Naive thymus-derived CD8-positive, alpha-beta T cell (primary cell): ENCODE measurements around the gene CYP4V2. TPM values are rescaled to one million over a fixed set of nuclear protein-coding genes. Genes with fewer than 3 reads are reported as not detected.
A peak's percentile ranks its signal among the peaks of the same experiment; 100 is the strongest.

Experiments used
- ATAC-seq, 2 donors: fragments of 150-1000 bp; cut with Tn5 transposase in 1 of 2; sonication (Bioruptor Pico), chemical (Tn5 transposase) in 1 of 2; 1 replicate in 1 of 2; 2 replicates in 1 of 2; pipeline ENCODE4 v1.10.0; 2021; ENCODE audit warnings: mild to moderate bottlenecking in 2 of 2, moderate library complexity in 2 of 2
- POLR2A ChIA-PET: fragments of 350-600 bp; sonication (Branson Sonifier 250); formaldehyde crosslinking; loops from one replicate; lab custom pipeline; 2021; ENCODE audit warnings: antibody characterized with exemption; lab: Charles Lee
- DNase-seq, 10 donors: peaks; one replicate each; pipeline versions ENCODE4 v3.0.0 to v3.0.0-alpha.2; 2020 to 2022
- H3K27ac Mint-ChIP-seq, 10 donors: one replicate each; pipeline ENCODE4 v1.8.0; 2020 to 2022; ENCODE audit warnings: mild to moderate bottlenecking in 10 of 10, mixed read lengths in 10 of 10, moderate library complexity in 4 of 10, inconsistent platforms in 1 of 10
- H3K27me3 Mint-ChIP-seq, 5 donors: one replicate each; pipeline ENCODE4 v1.8.0; 2021 to 2022; ENCODE audit warnings: mixed read lengths in 5 of 5
- H3K36me3 Mint-ChIP-seq, 3 donors: one replicate each; pipeline ENCODE4 v1.8.0; 2020 to 2022; ENCODE audit warnings: mixed read lengths in 3 of 3, mild to moderate bottlenecking in 2 of 3, inconsistent platforms in 1 of 3
- H3K4me1 Mint-ChIP-seq, 4 donors: one replicate each; pipeline ENCODE4 v1.8.0; 2021 to 2022; ENCODE audit warnings: mixed read lengths in 4 of 4
- H3K4me3 Mint-ChIP-seq, 10 donors: one replicate each; pipeline ENCODE4 v1.8.0; 2020 to 2022; ENCODE audit warnings: mild to moderate bottlenecking in 10 of 10, mixed read lengths in 10 of 10, moderate library complexity in 6 of 10, inconsistent platforms in 1 of 10
- H3K9me3 Mint-ChIP-seq, 9 donors: one replicate each; pipeline ENCODE4 v1.8.0; 2020 to 2022; ENCODE audit warnings: mixed read lengths in 9 of 9, mild to moderate bottlenecking in 3 of 9, inconsistent platforms in 1 of 9, moderate library complexity in 1 of 9
- polyA plus RNA-seq, 3 donors: library from polyadenylated mRNA; unstranded; fragments of 300-500 nt; fragmentation: Illumina TruSeq; gene quantifications; one replicate each; pipeline ENCODE4 v1.2.3, GENCODE V29; 2021
- total RNA-seq, 8 experiments: library from RNA in 2 of 8; stranded (reverse) in 2 of 8; gene quantifications; one replicate each; pipeline ENCODE4 v1.2.3 and lab custom pipeline; 2021 to 2026

CYP4V2 gene
- 10 to 100 TPM; 29.4 to 30.3 TPM for total RNA-seq
- 10 to 100 TPM; 19.3 to 28.4 (median 22.9) TPM for polyA plus RNA-seq
- 12.4 to 76.3 (median 29.3) reads per million in 6 experiments for total RNA-seq (lab: John Stamatoyannopoulos, UW)

DNA sequence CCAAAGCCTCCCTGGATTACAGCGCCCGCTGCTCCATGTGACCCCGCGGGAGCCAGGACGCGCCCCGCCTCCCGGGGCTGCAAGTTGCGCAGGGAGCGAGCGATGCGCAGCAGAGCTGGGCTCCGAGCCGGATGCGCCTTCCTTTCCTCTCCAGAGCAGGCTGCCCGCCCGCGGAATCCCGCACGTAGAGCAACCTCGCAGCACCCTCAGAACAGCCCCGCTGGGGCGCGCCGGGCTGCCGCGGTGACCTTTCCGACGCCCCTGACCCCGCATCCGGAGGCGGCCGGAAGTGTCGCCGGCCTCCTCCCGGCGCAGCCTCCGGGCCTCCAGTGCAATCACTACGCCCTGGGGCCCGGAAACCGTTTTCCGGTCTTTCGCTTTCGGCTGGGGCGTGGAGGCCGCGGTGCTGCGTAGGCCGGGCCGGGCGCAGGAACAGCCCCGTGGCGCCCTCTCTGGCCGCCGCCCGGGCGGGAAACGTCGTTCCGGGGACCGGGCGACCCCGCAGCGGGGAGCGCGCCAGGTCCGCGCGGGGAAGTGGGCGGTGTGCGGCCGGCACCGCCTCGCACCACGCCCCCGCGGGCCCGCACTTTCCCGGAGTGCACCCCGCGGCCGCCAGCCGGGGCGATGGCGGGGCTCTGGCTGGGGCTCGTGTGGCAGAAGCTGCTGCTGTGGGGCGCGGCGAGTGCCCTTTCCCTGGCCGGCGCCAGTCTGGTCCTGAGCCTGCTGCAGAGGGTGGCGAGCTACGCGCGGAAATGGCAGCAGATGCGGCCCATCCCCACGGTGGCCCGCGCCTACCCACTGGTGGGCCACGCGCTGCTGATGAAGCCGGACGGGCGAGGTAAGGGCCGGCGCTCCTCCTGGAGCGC, at the start of gene CYP4V2:
Gene CYP4V2, plus strand, starts transcription at position 368 of the 866 bp plus-strand sequence. Its CDS starts 257 bp downstream, at position 625.
- peak; percentile 62 to 92 (median 86) for DNase-seq
- H3K4me1 Mint-ChIP-seq: peaks cover 16 to 58% (median 47%) of the 10 kb centered on the region in 4 donors

DNA sequence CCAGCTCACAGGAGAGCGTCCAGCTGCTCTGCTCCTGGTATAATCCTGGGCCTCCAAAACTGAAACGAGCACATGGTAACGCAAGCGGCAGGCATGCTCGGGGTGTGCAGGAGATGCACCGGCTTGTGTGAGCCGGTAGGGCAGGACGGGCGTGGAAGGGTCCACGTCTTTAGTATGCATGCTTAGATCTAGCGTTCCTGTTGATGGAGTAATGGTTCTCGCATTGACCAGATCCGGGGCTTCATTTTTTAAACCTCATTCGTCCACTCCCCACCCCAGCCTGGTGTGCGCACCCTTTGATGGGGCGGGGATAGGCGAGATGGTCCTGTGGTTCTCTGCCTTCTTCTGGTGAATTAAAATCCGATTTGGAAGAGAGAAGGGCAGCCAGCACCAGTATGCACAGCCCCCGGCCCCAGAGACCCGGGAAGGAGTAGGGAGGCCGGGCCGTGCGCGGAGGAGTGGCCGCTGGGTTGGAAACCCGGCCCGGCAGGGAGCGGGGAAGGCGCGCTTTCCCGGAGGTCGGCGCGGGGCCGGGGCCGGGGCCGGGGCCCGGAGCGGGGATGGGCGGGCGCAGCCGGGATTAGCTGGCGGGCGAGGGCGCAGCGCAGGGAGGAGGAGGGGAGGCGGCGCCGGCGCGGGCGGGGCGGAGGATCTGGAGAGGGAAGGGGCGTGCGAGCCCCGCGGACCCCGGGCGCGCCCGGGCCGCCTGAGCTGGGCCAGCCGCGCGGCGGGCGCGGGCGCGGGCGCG, 47.0 kb upstream of the CYP4V2 start:
- peaks cover 0 to 10% (median 0%) of the 10 kb centered on the region in 3 donors for H3K36me3 Mint-ChIP-seq
- ATAC-seq (peak; percentile 33 to 42), DNase-seq (no peak)
- H3K27me3 Mint-ChIP-seq: peaks cover 26 to 49% (median 34%) of the 10 kb centered on the region in 5 donors
- H3K4me3 Mint-ChIP-seq: peak overlapping the region; percentile 39 to 79 (median 72)
- peaks cover 0 to 18% (median 14%) of the 10 kb centered on the region in 4 donors for H3K4me1 Mint-ChIP-seq
- peak overlapping the region in 1 of 10 donors; percentile 13 for H3K27ac Mint-ChIP-seq
- no peaks in the 10 kb centered on the region for H3K9me3 Mint-ChIP-seq
- POLR2A ChIA-PET: no interaction called here

More for the DNA sequence above, at the start of gene CYP4V2:
- Mint-ChIP-seq H3K27me3 (no peaks in the 10 kb centered on the region), H3K36me3 (peaks cover 4 to 20% (median 9%) of the 10 kb centered on the region in 3 donors), H3K4me3 (peak within 1 kb of the TSS; percentile 87 to 95 (median 92)), H3K27ac (peak within 1 kb of the TSS; percentile 95 to 98 (median 97)), H3K9me3 (no peaks in the 10 kb centered on the region)
- POLR2A ChIA-PET: interaction anchor here (0.6 to 2.7 kb wide), 10 partner anchors 11 to 1366 kb away, joined by 3 to 23 read pairs (median 4); partner anchors contain the start of genes ACSL1 and FAM149A
- peak; percentile 78 to 81 for ATAC-seq

DNA sequence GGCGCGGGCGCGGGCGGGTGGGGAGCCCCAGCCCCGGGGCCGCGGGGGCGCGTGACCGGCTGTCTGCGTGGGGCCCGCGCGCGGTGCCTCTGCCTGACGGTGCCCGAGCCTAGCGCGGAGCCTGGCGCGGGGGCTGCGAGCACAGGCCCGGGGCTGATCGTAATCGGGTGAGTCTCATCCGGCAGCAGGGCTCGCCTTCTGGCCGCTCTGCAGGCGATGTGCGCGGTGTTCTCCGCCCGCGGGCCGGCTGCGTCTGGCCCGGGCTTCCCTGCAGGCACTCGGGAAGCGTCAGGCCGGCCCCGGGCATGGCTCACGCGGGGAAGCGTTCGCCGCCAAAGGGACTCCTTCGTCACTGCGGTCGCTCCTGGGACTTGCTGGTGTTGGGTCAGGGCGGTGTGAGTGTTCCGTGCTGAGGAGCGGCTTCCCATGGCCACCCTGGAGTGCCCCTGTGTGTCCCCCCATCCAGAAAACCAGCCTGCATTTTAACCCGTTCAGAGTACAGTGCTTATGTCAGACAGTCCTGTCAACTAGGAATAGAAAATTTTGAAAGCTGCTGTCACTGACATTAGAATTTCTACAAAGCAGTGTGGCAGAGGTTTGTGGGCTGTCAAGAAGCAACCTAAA, 46.3 kb upstream of the CYP4V2 start:
- Mint-ChIP-seq H3K27me3 (peaks cover 26 to 54% (median 34%) of the 10 kb centered on the region in 5 donors), H3K4me3 (peak overlapping the region; percentile 48 to 77 (median 66)), H3K27ac (no peak overlapping the region), H3K9me3 (no peaks in the 10 kb centered on the region), H3K36me3 (peaks cover 0 to 10% (median 0%) of the 10 kb centered on the region in 3 donors), H3K4me1 (peaks cover 0 to 18% (median 14%) of the 10 kb centered on the region in 4 donors)
- POLR2A ChIA-PET: no interaction called here
- DNase-seq: no peak
- ATAC-seq: peak; percentile 46 to 50

DNA sequence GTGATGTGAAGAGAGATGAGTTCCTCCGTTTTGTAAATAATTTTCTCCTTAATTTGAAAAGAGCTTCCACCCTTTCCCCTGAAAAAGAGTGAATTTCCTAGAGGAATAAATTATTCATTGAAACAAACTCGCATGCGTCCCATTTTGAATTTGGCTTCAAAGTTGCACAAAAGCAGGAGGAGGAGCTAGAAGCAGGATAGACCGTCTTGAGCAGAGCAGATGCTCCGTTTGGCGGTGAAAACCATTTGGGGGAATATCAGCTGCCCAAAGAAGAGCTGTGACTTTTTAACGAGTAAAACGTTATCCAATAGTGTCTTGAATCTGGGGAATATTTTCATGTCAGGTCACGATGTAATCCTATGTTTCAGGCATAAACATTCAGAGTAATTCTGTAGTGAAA, 44.9 kb upstream of the CYP4V2 start:
- ATAC-seq (no peak), DNase-seq (no peak)
- peaks cover 0 to 10% (median 0%) of the 10 kb centered on the region in 3 donors for H3K36me3 Mint-ChIP-seq
- peaks cover 28 to 54% (median 38%) of the 10 kb centered on the region in 5 donors for H3K27me3 Mint-ChIP-seq
- H3K4me3 Mint-ChIP-seq: no peak overlapping the region
- H3K9me3 Mint-ChIP-seq: no peaks in the 10 kb centered on the region
- peak overlapping the region in 1 of 10 donors; percentile 3 for H3K27ac Mint-ChIP-seq
- peaks cover 0 to 18% (median 14%) of the 10 kb centered on the region in 4 donors for H3K4me1 Mint-ChIP-seq
- POLR2A ChIA-PET: no interaction called here

DNA sequence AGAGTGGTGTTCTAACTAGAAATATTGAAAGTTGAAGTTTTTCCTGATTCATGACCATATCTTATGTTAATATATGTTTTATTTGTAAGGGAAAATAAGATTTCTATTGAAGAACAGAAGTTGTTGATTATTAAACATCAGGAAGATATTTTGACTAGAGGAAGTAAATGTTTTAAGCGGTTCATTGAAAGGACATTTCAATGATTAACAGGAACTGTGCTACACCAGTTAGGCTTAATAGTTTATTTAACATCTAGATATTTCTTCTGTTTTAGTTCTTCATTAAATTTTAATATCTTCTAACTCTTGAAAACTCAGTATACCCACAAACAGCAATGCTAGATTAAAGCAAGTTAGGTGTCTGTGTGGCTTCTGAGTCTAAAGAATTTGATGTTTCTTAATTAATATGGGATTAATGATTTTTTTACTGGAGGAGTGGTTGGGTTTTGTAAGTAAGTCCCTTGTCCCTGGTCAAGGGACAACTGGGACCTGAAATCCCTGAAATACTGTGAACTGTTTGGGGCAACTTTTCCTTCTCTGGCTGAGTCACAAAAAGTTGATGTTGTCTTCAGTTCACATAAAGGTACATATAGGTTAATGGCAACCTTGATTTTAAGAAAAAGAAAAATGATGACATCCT, 42.9 kb upstream of the CYP4V2 start:
- ATAC-seq: no peak
- H3K4me3 Mint-ChIP-seq: no peak overlapping the region
- POLR2A ChIA-PET: no interaction called here
- DNase-seq: no peak
- peaks cover 0 to 10% (median 0%) of the 10 kb centered on the region in 3 donors for H3K36me3 Mint-ChIP-seq
- H3K27ac Mint-ChIP-seq: peak overlapping the region in 1 of 10 donors; percentile 65
- peaks cover 26 to 51% (median 38%) of the 10 kb centered on the region in 5 donors for H3K27me3 Mint-ChIP-seq
- no peaks in the 10 kb centered on the region for H3K9me3 Mint-ChIP-seq
- H3K4me1 Mint-ChIP-seq: peaks cover 0 to 18% (median 14%) of the 10 kb centered on the region in 4 donors

DNA sequence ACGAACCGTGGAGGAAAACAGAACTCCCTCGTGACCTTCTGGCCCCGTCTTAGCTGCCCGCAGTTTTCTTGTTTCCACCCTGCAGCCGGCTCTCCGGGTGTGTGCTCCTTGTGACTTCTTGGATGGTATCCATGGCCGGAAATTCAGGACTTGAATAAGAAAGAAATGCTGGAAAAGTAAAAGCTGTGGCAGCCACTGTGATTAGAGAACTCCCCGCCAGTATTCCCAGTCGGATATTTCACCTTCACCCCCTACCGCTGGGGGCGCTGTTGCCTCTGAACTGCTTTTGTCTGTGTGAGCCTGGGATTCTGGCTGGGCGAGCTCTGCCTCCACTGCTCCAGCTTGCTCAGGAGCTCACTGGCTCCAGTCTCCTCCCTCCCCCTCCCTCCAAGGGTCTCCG, 41.5 kb upstream of the CYP4V2 start:
- Mint-ChIP-seq H3K27me3 (peaks cover 20 to 52% (median 39%) of the 10 kb centered on the region in 5 donors), H3K4me3 (no peak overlapping the region), H3K9me3 (no peaks in the 10 kb centered on the region), H3K4me1 (peaks cover 0 to 12% (median 8%) of the 10 kb centered on the region in 4 donors), H3K27ac (no peak overlapping the region), H3K36me3 (peaks cover 0 to 10% (median 0%) of the 10 kb centered on the region in 3 donors)
- DNase-seq (peak in 4 of 10 donors; percentile 13 to 37 (median 17)), ATAC-seq (no peak)
- POLR2A ChIA-PET: no interaction called here

DNA sequence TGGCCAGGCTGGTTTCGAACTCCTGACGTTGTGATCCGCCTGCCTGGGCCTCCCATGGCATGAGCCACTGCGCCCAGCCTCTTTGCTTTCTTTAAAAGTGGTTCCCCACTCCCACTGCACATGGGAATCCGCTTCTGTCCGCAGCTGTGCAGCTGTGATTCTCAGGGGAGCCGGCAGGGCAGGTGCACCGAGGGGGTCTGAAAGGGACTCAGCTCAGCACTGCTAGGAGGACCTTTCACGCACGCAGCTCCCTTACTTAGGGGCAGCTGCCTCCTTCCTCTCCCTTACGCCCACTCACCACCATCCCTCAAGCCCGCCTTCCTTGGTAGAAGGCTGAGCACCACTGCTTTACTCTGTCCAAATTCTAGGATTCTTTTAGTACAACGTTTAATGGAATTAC, 40.4 kb upstream of the CYP4V2 start:
- H3K36me3 Mint-ChIP-seq: peaks cover 0 to 10% (median 0%) of the 10 kb centered on the region in 3 donors
- DNase-seq (no peak), ATAC-seq (no peak)
- POLR2A ChIA-PET: no interaction called here
- H3K27ac Mint-ChIP-seq: no peak overlapping the region
- no peak overlapping the region for H3K4me3 Mint-ChIP-seq
- peaks cover 15 to 45% (median 41%) of the 10 kb centered on the region in 5 donors for H3K27me3 Mint-ChIP-seq
- peaks cover 0 to 5% (median 1%) of the 10 kb centered on the region in 4 donors for H3K4me1 Mint-ChIP-seq
- H3K9me3 Mint-ChIP-seq: no peaks in the 10 kb centered on the region

DNA sequence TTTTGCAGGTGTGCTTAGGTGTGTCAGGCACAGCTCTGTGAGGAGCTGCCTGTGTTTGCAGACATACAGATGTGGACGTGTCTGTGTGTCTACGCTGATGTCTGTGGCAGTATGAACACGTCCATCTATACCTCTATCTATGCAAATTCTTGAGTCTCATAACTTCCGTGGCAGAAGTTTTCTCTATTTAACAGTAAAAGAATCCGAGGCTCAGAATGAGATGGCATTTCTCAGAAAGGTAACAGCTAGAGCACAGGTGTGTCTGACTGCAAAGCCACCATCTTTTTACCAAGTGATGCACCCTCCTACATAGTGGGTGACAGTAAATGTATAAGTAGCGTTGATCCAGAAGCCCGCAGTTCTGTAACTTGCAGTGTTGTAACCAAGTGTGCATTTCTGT, 39.9 kb upstream of the CYP4V2 start:
- Mint-ChIP-seq H3K27ac (no peak overlapping the region), H3K9me3 (no peaks in the 10 kb centered on the region), H3K36me3 (peaks cover 0 to 8% (median 0%) of the 10 kb centered on the region in 3 donors), H3K4me3 (no peak overlapping the region), H3K4me1 (peaks cover 0 to 6% (median under 1%) of the 10 kb centered on the region in 4 donors), H3K27me3 (peaks cover 10 to 40% (median 36%) of the 10 kb centered on the region in 5 donors)
- ATAC-seq (no peak), DNase-seq (no peak)
- POLR2A ChIA-PET: no interaction called here

DNA sequence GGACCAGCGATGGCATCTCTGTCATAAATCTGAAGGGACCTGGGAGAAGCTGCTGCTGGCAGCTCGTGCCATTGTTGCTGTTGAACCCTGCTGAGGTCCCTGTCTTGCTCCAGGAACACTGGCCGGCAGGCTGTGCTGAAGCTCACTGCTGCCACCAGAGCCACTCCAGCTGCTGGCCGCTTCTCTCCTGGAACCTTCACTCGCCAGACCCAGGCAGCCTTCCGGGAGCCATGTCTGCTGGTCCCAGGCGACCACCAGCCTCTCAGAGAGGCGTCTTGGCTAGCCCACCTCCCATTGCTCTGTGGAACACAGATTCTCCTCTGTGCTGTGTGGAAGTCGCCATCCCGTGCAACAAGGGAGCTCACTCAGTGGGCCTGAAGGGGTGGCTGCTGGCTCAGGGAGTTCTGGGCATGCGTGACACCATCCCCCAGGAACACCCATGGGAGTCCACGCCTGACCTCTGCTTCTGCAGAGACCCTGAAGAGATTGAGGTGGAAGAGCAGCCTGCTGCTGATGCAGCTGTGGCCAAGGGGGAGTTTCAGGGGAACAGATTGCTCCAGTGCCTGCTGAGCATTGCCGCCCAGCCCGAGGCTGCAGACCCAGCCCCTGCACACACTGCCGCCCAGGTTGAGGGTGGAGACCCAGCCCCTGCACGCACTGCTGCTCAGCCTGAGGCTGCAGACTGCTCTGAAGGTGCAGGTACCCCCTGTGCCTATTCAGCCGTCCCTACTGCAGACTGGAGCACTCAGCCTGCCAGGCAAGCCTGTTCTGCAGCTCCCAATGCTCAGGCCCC, 33.1 kb upstream of the CYP4V2 start:
- H3K27ac Mint-ChIP-seq: peak overlapping the region in 1 of 10 donors; percentile 45
- peaks cover 0 to 21% (median 12%) of the 10 kb centered on the region in 5 donors for H3K27me3 Mint-ChIP-seq
- peaks cover 0 to 8% (median 5%) of the 10 kb centered on the region in 4 donors for H3K4me1 Mint-ChIP-seq
- no peak overlapping the region for H3K4me3 Mint-ChIP-seq
- DNase-seq (no peak), ATAC-seq (no peak)
- POLR2A ChIA-PET: no interaction called here
- H3K36me3 Mint-ChIP-seq: peaks cover 0 to 4% (median 0%) of the 10 kb centered on the region in 3 donors
- H3K9me3 Mint-ChIP-seq: no peaks in the 10 kb centered on the region

DNA sequence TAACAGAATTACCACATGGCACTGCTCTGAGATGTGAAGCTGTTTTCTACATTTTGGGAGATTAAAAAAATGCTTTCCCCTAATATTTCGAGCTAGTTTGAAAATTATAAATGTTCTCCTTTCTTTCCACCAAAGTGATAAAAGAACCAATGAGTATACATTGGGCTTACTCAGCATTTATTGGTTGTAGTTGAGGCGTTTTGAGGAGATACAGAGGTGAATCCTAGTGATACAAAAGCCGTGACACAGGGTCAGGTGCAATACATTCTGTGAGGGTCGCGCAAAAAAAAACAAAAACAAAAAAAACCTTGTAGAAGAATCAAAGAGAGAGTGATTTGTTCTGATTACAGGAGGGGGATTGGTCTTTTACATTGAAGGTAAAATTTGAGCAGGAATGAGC, 32.4 kb upstream of the CYP4V2 start:
- H3K36me3 Mint-ChIP-seq: peaks cover 0 to 4% (median 0%) of the 10 kb centered on the region in 3 donors
- H3K27ac Mint-ChIP-seq: no peak overlapping the region
- peaks cover 0 to 14% (median 5%) of the 10 kb centered on the region in 5 donors for H3K27me3 Mint-ChIP-seq
- no peak for DNase-seq
- no peaks in the 10 kb centered on the region for H3K9me3 Mint-ChIP-seq
- no peak overlapping the region for H3K4me3 Mint-ChIP-seq
- POLR2A ChIA-PET: no interaction called here
- peaks cover 0 to 8% (median 5%) of the 10 kb centered on the region in 4 donors for H3K4me1 Mint-ChIP-seq
- no peak for ATAC-seq

DNA sequence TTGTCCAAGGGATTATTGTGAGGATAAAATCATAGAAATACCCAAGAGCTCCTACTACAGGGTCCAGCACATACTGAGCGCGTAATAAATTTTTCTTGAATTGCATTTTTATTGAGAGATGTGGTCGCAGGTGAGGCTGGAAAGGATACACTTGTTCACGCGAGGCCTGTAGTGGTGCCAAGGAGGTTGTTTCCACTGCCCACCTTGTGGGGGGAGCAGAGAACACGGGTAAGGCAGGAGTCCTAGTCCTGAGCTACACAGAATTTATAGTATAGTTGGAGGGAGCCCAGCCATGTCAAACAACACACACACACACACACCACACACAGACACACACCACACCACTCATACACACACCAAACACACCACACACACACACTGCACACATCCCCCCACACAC, 31.8 kb upstream of the CYP4V2 start:
- H3K4me1 Mint-ChIP-seq: peaks cover 0 to 8% (median 5%) of the 10 kb centered on the region in 4 donors
- no peak overlapping the region for H3K27ac Mint-ChIP-seq
- peaks cover 0 to 4% (median 0%) of the 10 kb centered on the region in 3 donors for H3K36me3 Mint-ChIP-seq
- DNase-seq (no peak), ATAC-seq (no peak)
- H3K9me3 Mint-ChIP-seq: no peaks in the 10 kb centered on the region
- no peak overlapping the region for H3K4me3 Mint-ChIP-seq
- POLR2A ChIA-PET: interaction anchor here (0.6 kb wide), 2 partner anchors 18 to 31 kb away, joined by 3 to 4 read pairs; partner anchors contain the start of gene CYP4V2
- peaks cover 0 to 13% (median 6%) of the 10 kb centered on the region in 5 donors for H3K27me3 Mint-ChIP-seq
